Bronchial epithelial cell (primary cell): ENCODE results near the gene KIAA0513. TPM values are rescaled to one million over a fixed set of nuclear protein-coding genes. Genes with fewer than 3 reads are reported as not detected.
"Not testable (repeated sequence)": the region's sequence is repeated elsewhere in the genome, so short reads cannot be mapped to it uniquely, and the experiment has no call there.

Source experiments
- DNase-seq: peaks from one replicate; pipeline ENCODE4 v3.0.0-alpha.2; 2010; ENCODE audit warnings: low read depth
- FAIRE-seq: peaks from 2 replicates; lab custom pipeline; 2011; peaks lifted over from hg19 to GRCh38; lab: Jason Lieb, UNC
- H3K27me3 ChIP-seq: 2 replicates; pipeline ENCODE4 v1.5.1; 2011; ENCODE audit warnings: low read length; ENCODE audit not compliant: control insufficient read depth, insufficient read depth
- H3K36me3 ChIP-seq: 2 replicates; pipeline ENCODE4 v1.5.1; 2011; ENCODE audit warnings: low read length; ENCODE audit not compliant: control insufficient read depth, insufficient read depth
- H3K4me3 ChIP-seq: 2 replicates; pipeline ENCODE4 v1.5.1; 2011; ENCODE audit warnings: mild to moderate bottlenecking, low read depth, low read length, control low read depth
- CTCF ChIP-seq: IDR thresholded peaks from 2 replicates; pipeline ENCODE4 v1.5.1; 2011; ENCODE audit warnings: mild to moderate bottlenecking, moderate library complexity, low read length, control low read depth, inconsistent platforms; ENCODE audit not compliant: insufficient read depth, severe bottlenecking
- total RNA-seq: library from RNA; depleted of rRNA; stranded (reverse); fragments of >200 nt; gene quantifications from 2 replicates; pipeline ENCODE4 v1.2.1, GENCODE V29; 2014

KIAA0513 gene
- total RNA-seq, 1 donor from 2014 or later: 7.1 TPM

DNA sequence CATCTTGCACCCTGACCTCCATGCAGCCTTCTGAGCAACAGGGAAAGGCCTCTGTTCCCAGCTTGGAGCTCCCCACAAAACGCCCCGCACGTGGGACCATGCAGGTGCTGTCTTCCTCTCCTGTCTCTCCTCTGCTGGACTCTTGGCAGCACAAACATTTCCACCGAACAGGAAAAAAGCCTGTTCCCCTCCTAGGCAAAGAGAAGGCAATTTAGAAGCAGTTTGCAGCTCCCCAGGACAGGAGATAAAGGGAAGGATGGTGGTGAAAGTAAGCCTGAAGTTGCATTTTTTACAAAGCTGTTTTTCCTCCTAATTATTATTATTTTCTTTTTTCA lies 92.4 kb downstream of the KIAA0513 start:
- Histone ChIP-seq H3K4me3 (no peak overlapping the region), H3K27me3 (no peaks in the 10 kb centered on the region), H3K36me3 (no peaks in the 10 kb centered on the region)
- DNase-seq (no peak), FAIRE-seq (no peak)
- TF ChIP-seq CTCF: no peak

DNA sequence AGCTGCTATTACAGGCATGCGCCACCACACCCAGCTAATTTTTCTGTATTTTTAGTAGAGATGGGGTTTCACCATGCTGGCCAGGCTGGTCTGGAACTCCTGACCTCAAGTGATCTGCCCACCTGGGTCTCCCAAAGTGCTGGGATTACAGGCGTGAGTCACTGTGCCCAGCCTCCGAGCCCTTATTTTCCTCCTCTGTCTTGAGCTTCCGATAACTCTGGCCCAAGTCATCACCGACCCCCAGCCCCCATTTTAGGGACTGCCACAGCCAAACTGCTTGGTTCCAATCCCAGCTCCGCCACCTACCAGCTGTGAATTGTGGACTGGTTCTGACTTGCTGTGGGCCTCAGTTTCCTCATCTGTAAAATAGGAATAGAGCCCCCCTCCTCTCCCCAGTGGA lies 95.8 kb downstream of the KIAA0513 start:
- not testable (repeated sequence) for H3K4me3 ChIP-seq, FAIRE-seq, H3K27me3 ChIP-seq, DNase-seq, H3K36me3 ChIP-seq

GRCh38 chr16:85123891-85124635 lies 96.5 kb downstream of the KIAA0513 start:
- no peaks in the 10 kb centered on the region for H3K36me3 ChIP-seq
- no peaks in the 10 kb centered on the region for H3K27me3 ChIP-seq
- DNase-seq (peak; percentile 37), FAIRE-seq (no peak)
- TF ChIP-seq CTCF: no peak
- H3K4me3 ChIP-seq: no peak overlapping the region

DNA sequence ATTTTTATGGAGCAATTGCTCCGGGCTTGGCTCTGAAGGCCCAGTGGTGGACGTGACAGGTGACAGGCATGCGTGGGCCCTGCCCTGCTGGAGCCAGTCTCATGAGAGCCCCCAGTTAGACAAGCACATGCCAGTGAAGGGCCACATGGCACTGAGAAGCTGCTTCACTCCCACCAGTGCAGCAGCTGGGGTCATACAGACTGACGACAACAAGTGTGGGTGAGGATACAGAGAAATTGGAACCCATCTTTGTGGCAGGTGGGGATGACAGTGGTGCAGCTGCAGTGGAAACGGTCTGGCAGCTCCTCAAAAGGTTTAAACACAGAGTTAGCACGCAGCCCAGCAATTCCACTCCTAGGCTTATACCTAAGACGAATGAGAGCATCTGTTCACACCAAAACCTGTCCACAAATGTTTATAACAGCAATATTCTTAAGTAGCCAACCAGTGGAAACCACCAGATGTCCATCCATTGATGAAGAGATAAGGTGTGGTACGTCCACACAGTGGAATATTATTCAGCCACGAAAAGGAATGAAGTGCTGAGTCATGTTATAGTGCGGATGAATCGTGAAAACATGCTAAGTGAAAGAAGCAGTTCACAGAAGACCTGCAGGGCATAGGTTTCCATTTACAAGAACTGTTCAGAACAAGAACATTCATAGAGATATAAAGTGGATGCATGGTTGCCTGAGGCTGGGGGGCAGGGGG lies 97.2 kb downstream of the KIAA0513 start:
- Histone ChIP-seq H3K4me3 (no peak overlapping the region), H3K27me3 (no peaks in the 10 kb centered on the region), H3K36me3 (no peaks in the 10 kb centered on the region)
- DNase-seq (no peak), FAIRE-seq (no peak)
- no peak for TF ChIP-seq CTCF

DNA sequence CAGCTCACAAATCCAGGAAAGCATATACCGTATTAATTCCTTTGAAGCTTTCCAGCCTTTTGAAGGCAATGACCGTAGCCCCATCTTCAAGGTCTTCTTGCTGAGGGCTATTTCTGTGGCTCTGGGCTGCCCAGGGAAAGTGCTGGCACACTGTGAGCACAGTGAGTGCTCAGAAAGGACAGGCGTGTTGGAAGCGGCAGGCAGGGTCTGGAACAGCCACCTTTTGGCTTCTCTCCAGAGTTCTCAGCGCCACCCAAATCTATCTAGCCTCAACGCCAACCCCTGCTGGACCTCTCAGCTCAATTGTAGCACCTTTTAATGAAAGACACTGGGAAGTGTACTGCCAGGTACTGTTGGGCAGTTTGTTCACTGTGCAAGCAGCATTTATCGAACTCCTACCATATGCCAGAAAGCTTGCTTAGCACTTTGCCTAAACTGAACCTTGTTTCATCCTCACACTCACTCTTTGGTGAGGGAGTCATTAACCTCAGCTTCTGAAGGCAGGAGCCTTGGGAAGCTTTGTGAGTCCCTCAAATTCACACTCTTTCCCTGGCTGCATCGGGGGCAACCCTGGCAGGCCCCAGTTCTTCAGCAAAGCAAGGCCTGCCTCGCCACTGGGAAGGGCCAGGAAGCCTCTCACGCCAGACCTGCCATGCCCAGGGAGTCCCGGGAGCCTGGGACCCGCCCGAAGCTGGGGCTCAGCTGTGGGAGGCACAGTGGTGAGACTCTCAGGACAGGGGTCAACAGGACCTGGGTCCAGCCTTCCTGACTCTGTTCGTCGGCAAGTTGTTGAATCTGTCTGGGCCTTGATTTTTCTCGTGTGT lies 98.2 kb downstream of the KIAA0513 start:
- Histone ChIP-seq H3K27me3 (no peaks in the 10 kb centered on the region), H3K36me3 (no peaks in the 10 kb centered on the region), H3K4me3 (no peak overlapping the region)
- DNase-seq: no peak
- no peak for TF ChIP-seq CTCF
- FAIRE-seq: no peak

GRCh38 chr16:85126394-85126704 lies 98.8 kb downstream of the KIAA0513 start:
- Histone ChIP-seq H3K4me3 (no peak overlapping the region), H3K27me3 (no peaks in the 10 kb centered on the region), H3K36me3 (no peaks in the 10 kb centered on the region)
- DNase-seq: no peak
- FAIRE-seq: no peak
- TF ChIP-seq CTCF: no peak
